T follicular helper cell (primary cell): ENCODE results near the gene NRXN3.
"Not testable (repeated sequence)": the region's sequence is repeated elsewhere in the genome, so short reads cannot be mapped to it uniquely, and the experiment has no call there.

Experiments used
- DNase-seq: peaks from one replicate; pipeline ENCODE4 v3.0.0-alpha.2; 2020; ENCODE audit warnings: low read depth

NRXN3 gene

GRCh38 chr14:78403278-78403815 lies 233.2 kb downstream of the NRXN3 start:
- DNase-seq: no peak

DNA sequence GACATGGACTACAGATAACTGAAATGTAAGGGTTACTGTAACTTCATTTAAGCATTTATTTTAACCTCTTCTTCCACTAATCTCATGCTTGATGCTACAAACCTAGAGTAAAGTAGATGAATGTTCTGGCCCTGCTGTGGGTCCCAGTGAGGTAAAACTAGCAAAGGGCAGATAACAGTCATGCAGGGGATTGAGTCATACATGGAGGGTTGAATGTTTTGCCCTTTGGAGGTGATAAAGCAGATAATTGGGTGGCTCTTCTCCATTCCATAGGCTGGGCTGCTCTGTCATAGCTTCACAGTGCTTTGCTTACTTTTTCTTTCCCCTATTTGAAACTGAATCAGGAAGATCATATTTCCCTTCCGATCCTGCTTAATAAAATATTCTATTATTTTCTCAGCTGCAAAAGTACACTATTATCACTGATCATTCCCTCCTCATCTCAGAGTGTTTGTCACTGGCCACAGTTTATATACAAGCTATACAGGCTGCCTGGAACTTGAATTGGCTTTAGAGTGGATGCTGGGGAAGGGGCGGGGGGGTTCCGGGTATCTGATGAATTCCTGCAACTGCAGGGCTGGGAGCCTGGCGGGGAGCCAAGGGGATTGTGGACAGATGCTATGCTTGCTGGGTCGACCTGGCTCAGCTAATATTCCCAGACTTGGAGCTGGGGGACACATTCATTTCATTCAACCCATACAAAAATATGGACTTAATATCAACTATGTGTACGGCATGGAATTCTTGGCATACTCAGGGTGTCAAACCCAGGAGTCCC lies 235.1 kb downstream of the NRXN3 start:
- no peak for DNase-seq

GRCh38 chr14:78412475-78412874 lies 242.3 kb downstream of the NRXN3 start:
- no peak for DNase-seq

- no peak for DNase-seq
Measured at GRCh38 chr14:78414172-78414571, 244.0 kb downstream of the NRXN3 start.

GRCh38 chr14:78417532-78417931 lies 247.4 kb downstream of the NRXN3 start:
- DNase-seq: no peak

DNA sequence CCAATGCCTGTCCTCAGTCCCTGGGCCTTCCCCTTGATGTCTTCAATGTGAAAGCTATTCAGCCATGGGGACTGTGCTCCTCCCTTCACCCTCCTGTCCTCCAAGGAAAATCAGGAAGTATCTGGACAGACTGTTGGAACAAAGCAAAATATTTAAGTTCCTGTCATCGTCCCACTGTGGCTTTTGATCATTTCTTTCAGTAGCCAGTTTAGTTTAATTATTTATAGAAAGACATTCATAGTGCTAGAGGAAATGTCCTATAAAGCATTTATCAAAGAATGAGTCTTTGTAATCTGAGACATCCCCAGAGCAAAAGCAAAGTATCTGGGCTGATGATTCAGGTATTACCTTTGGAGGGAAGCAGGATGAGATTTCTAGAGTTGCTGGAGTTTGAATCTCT lies 254.1 kb downstream of the NRXN3 start:
- no peak for DNase-seq

- no peak for DNase-seq
Measured at GRCh38 chr14:78425330-78425729, 255.2 kb downstream of the NRXN3 start.

GRCh38 chr14:78425782-78426181 lies 255.6 kb downstream of the NRXN3 start:
- no peak for DNase-seq

DNA sequence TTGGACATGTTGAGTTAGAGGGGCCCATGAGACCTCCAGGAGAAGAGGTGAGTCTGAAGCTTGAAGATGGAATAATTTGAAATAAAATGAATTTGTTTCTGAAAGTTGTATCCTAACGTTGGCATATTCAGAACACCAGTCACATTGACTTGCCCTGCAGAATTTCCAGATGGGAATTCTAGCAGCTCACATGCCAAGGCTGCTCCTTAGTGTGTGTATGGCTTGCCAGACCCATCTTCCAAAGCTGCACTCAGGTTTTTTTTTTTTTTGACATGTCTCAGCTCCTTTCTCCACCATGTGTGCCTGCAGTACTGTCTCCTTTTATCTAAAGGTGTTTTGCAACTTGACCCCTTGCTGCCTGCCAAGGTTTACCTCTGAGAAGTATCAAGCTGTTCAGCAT lies 261.9 kb downstream of the NRXN3 start:
- DNase-seq: no peak

DNA sequence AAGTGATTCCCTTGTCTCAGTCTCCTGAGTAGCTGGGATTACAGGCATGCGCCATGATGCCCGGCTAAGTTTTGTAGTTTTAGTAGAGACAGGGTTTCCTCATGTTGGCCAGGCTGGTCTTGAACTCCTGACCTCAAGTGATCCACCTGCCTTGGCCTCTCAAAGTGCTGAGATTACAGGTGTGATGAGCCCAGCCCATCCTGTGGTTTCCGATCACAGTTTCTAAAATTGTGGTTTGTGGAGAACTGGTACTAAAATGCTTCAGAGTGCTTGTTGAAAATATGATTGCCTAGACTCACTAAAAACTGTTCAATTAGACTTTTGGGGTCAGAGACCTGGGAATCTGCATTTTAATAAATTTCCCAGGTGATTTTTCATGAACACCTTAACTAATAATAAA lies 267.3 kb downstream of the NRXN3 start:
- DNase-seq: not testable (repeated sequence)

DNA sequence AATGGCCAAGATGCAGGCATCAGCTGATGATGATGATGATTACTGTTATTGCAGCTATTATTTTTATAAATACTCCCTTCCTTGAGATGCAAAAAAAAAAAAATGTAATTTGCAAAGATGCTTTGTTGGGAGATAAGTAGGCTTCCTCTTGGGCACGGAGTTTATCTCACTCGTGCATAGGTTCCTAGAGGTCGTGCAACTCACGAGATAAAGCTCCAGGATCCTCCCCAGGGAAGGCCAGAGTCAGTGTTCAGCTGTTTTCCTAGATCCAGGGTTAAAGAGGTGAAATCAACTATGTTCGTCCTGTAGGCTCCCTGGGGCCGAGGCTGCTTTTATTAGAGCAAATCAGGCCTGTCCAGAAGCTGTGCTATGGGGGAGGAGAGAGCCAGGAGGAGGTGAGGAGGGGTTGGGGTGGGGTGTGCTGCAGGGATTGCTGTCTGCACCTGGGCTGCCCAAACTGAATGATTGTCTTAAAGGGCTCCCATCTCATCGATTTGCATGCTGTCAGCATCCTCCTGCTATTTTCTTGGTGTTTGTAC lies 270.3 kb downstream of the NRXN3 start:
- no peak for DNase-seq

DNA sequence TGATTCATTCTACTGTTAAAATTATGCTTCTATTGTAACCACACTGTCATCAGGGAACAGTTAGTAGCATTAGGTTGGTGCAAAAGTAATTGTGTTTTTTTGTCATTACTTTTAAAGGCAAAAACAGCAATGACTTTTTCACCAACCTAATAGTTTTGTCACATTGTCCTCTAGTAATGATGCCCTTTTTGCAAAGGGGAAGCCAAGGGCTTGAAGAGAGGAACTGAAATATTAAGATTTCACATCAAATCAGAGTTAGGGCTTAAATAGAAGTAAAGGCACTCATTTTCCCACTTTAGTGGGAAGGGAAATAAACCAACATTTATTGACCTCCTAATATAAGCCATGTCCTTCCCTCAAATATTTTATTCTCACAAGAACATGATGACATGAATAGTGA lies 273.7 kb downstream of the NRXN3 start:
- no peak for DNase-seq

GRCh38 chr14:78445275-78445674 lies 275.1 kb downstream of the NRXN3 start:
- DNase-seq: no peak

GRCh38 chr14:78446807-78447206 lies 276.6 kb downstream of the NRXN3 start:
- no peak for DNase-seq

DNA sequence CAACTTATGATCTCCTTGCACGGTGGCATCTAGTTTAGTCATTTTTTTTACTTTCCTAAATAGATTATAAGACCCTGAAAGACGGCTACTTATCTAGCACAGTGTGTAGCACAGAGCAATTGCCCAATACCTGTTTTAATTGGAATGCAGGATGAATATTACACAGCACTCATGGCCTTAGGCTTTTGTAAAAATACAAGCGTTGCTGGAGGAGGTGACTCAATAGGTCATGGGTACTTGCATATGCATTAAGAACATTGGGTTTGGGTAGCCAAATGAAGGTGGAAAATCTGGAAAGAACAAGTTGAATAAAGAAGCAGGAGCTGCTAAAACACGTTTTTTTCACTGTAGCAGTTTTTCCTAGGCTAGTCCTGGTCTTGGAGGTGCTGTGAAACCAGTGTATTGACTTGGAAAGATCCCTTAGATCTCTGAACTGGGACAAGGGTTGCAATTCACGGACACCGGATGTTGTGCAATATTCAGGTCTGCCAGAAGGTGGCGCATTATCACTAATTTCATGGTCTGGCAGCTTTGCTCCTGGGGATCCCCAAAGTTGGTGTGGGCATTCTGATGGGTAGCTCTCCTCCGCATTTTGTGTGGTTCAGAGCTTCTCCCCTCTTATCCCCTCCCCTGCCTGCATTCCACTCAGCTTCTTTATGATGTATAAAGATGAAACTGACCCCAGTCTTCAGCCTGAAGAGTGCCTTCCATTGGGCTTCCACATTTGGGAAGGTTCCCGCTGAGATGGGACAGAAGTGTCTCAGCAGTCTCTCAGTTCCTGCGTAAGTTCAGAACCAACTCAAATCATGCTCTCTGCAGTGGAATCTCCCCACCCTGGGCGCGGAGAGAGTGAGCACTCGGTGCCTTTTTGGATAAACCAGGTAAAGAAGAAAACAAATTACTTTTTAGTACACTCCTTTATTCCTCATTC lies 278.3 kb downstream of the NRXN3 start:
- DNase-seq: no peak

- no peak for DNase-seq
Measured at GRCh38 chr14:78450669-78451318, 280.6 kb downstream of the NRXN3 start.

DNA sequence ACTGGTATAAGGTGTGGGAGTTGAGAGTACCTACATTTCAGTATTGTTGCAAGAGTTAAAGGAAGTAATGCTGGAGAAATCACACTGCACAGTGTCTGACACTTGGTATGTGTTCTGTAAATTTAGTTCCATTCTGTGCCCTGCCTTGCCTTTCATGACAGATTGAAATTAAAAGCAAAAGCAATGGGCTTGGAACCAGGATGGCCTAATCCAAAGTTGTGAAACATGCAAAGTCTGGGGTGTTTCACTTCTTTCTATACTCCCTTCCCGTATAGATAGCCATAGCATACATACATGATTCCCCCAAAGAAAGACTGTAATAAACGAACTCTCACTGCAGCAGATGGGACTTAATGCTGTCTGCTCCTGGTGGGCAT lies 281.1 kb downstream of the NRXN3 start:
- no peak for DNase-seq

GRCh38 chr14:78455896-78456435 lies 285.8 kb downstream of the NRXN3 start:
- no peak for DNase-seq

DNA sequence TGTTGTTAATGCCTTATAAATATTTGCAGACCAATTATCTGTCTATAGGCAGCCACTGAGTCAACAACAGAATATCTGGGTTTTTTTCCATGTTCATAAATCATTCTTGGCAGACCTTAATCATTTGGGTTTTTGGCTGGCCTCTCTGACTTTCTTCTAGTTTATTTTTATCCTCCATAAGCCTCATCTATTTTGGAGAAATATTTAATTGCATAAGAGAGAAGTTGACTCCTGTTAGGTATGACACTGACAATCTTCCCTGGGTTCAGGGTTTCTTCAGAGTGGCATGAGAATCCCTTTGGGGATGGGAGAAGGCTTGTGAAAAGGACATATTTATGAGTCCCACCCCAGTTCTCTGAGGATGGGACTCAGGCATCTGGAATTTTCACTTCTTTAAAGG lies 299.8 kb downstream of the NRXN3 start:
- no peak for DNase-seq

GRCh38 chr14:78479127-78479780 lies 309.1 kb downstream of the NRXN3 start:
- DNase-seq: no peak

GRCh38 chr14:78484028-78484427 lies 313.9 kb downstream of the NRXN3 start:
- DNase-seq: no peak
